ENCODE results near the gene METTL22.

The METTL22 gene

GRCh38 chr16:8689686-8690085 lies 68.2 kb downstream of the METTL22 start:
- no peak overlapping the region for H3K4me3 ChIP-seq (ENCODE audit: low read depth in 1 of 2, low read length in 1 of 2)
- H3K4me1 ChIP-seq (ENCODE audit: control insufficient read depth in 1 of 2, insufficient read depth in 1 of 2, low read depth in 1 of 2, low read length in 1 of 2) = no peaks in the 10 kb centered on the region
- H3K9me3 ChIP-seq = no peaks in the 10 kb centered on the region
- H3K27me3 ChIP-seq = no peaks in the 10 kb centered on the region
- H3K36me3 ChIP-seq = peaks cover 7% of the 10 kb centered on the region
- TF ChIP-seq CTCF (IDR thresholded peaks at IDR 0.05) = no peak
- no peak overlapping the region for H3K27ac ChIP-seq

- H3K27me3 ChIP-seq = no peaks in the 10 kb centered on the region
- TF ChIP-seq CTCF (IDR thresholded peaks at IDR 0.05) = no peak
- H3K4me1 ChIP-seq (ENCODE audit: control insufficient read depth in 1 of 2, insufficient read depth in 1 of 2, low read depth in 1 of 2, low read length in 1 of 2) = no peaks in the 10 kb centered on the region
- no peak overlapping the region for H3K27ac ChIP-seq
- peaks cover 7% of the 10 kb centered on the region for H3K36me3 ChIP-seq
- no peak overlapping the region for H3K4me3 ChIP-seq (ENCODE audit: low read depth in 1 of 2, low read length in 1 of 2)
- no peaks in the 10 kb centered on the region for H3K9me3 ChIP-seq
Measured at GRCh38 chr16:8691728-8692127, 70.2 kb downstream of the METTL22 start.

- Histone ChIP-seq H3K27me3 (no peaks in the 10 kb centered on the region), H3K27ac (no peak overlapping the region), H3K9me3 (no peaks in the 10 kb centered on the region), H3K36me3 (peaks cover 3% of the 10 kb centered on the region), H3K4me1 (ENCODE audit: control insufficient read depth in 1 of 2, insufficient read depth in 1 of 2, low read depth in 1 of 2, low read length in 1 of 2) (no peaks in the 10 kb centered on the region), H3K4me3 (ENCODE audit: low read depth in 1 of 2, low read length in 1 of 2) (no peak overlapping the region)
- no peak for TF ChIP-seq CTCF (IDR thresholded peaks at IDR 0.05)
Measured at GRCh38 chr16:8694795-8695728, 73.6 kb downstream of the METTL22 start.

DNA sequence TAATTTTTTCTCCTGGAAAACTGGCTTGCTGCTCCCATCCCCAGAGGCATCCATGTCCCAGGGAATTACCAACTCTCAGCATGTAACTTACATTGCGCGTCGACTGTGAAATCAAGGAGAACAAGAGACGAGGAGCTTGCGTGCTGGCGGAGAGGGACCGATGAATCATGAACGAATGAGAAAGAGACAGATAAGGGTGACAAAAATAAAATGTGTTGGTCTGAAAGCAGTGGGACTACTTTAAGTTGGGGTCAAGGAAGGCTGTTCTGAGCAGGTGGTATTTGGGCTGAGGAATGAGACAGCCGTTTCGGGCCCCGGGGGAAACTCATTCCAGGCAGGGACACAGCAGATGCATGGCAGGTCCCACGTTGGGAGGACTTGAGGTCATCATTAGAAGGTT lies 75.4 kb downstream of the METTL22 start:
- Histone ChIP-seq H3K4me1 (ENCODE audit: control insufficient read depth in 1 of 2, insufficient read depth in 1 of 2, low read depth in 1 of 2, low read length in 1 of 2) (no peaks in the 10 kb centered on the region), H3K9me3 (no peaks in the 10 kb centered on the region), H3K27ac (no peak overlapping the region), H3K4me3 (ENCODE audit: low read depth in 1 of 2, low read length in 1 of 2) (no peak overlapping the region), H3K27me3 (no peaks in the 10 kb centered on the region), H3K36me3 (peaks cover 3% of the 10 kb centered on the region)
- TF ChIP-seq CTCF (IDR thresholded peaks at IDR 0.05) = no peak

- Histone ChIP-seq H3K9me3 (no peaks in the 10 kb centered on the region), H3K27me3 (no peaks in the 10 kb centered on the region), H3K36me3 (peaks cover 3% of the 10 kb centered on the region), H3K27ac (no peak overlapping the region), H3K4me1 (ENCODE audit: control insufficient read depth in 1 of 2, insufficient read depth in 1 of 2, low read depth in 1 of 2, low read length in 1 of 2) (no peaks in the 10 kb centered on the region), H3K4me3 (ENCODE audit: low read depth in 1 of 2, low read length in 1 of 2) (no peak overlapping the region)
- TF ChIP-seq CTCF (IDR thresholded peaks at IDR 0.05) = no peak
Measured at GRCh38 chr16:8697965-8698364, 76.5 kb downstream of the METTL22 start.

All from neutrophil (primary cell).